Lower lobe of right lung (tissue), 2 donors: ENCODE results near the gene OTUB1. TPM values are rescaled to one million over a fixed set of nuclear protein-coding genes. Genes with fewer than 3 reads are reported as not detected.

Experiments used
- ATAC-seq, 2 donors: fragments of 200-7000 bp; cut with Tn5 transposase; one replicate each; pipeline ENCODE4 v1.9.1; 2020 to 2022; ENCODE audit warnings: mild to moderate bottlenecking in 2 of 2, moderate library complexity in 2 of 2
- DNase-seq: peaks from one replicate; pipeline ENCODE4 v3.0.0-alpha.2; 2020
- H3K27ac ChIP-seq: fragments of 200-600 bp; one replicate; pipeline ENCODE4 v1.8.0; 2022
- H3K27me3 ChIP-seq: fragments of 200-600 bp; one replicate; pipeline ENCODE4 v1.8.0; 2022; ENCODE audit warnings: low read depth
- H3K36me3 ChIP-seq: fragments of 200-600 bp; one replicate; pipeline ENCODE4 v1.8.0; 2022; ENCODE audit warnings: mild to moderate bottlenecking
- H3K4me1 ChIP-seq: fragments of 200-600 bp; one replicate; pipeline ENCODE4 v1.8.0; 2022
- H3K4me3 ChIP-seq: fragments of 200-600 bp; one replicate; pipeline ENCODE4 v1.8.0; 2022; ENCODE audit warnings: mild to moderate bottlenecking
- H3K9me3 ChIP-seq: fragments of 200-600 bp; one replicate; pipeline ENCODE4 v1.8.0; 2022
- CTCF ChIP-seq: fragments of 200-600 bp; IDR thresholded peaks from one replicate; pipeline ENCODE4 v1.8.0; 2022; ENCODE audit warnings: antibody characterized with exemption, mild to moderate bottlenecking
- intact Hi-C: fragments of 100-400 bp; cut with DNase I; formaldehyde crosslinking; loops from one replicate; pipeline ENCODE4 v1.11.0; 2022
- total RNA-seq: library from RNA; stranded (reverse); fragmentation: NEBNext Ultra II Directional; extraction: Animal tissue kit (Norgen Biotek cat#: 25700); gene quantifications from one replicate; pipeline ENCODE4 v1.2.1, GENCODE V29; 2021
- donor health status: DM: no; HTN: yes; CAD: no; lungs with severe emphysema.

The OTUB1 gene
- total RNA-seq, 1 donor from 2014 or later: 61.9 TPM

- Histone ChIP-seq H3K9me3 (no peaks in the 10 kb centered on the region), H3K27ac (no peak overlapping the region), H3K36me3 (no peaks in the 10 kb centered on the region), H3K4me3 (no peak overlapping the region), H3K27me3 (no peaks in the 10 kb centered on the region), H3K4me1 (no peaks in the 10 kb centered on the region)
- ATAC-seq (peak in 1 of 2 donors; percentile 5), DNase-seq (no peak)
- intact Hi-C loops: no loop called here
- TF ChIP-seq CTCF: no peak
Measured at GRCh38 chr11:64017945-64018224, 31.6 kb downstream of the OTUB1 start.

- ATAC-seq: no peak
Measured at GRCh38 chr11:64018310-64018709, 32.1 kb downstream of the OTUB1 start.

GRCh38 chr11:64019106-64020037 lies 33.1 kb downstream of the OTUB1 start:
- DNase-seq (no peak), ATAC-seq (peak in 1 of 2 donors; percentile 6)

More at GRCh38 chr11:64018310-64018709, 32.1 kb downstream of the OTUB1 start:
- Histone ChIP-seq H3K27me3 (no peaks in the 10 kb centered on the region), H3K9me3 (no peaks in the 10 kb centered on the region), H3K4me1 (no peaks in the 10 kb centered on the region), H3K36me3 (no peaks in the 10 kb centered on the region), H3K27ac (no peak overlapping the region), H3K4me3 (no peak overlapping the region)
- DNase-seq: no peak
- TF ChIP-seq CTCF: no peak
- intact Hi-C loops: no loop called here

GRCh38 chr11:64020976-64021756 lies 34.9 kb downstream of the OTUB1 start:
- no peak for TF ChIP-seq CTCF
- H3K4me1 ChIP-seq: no peaks in the 10 kb centered on the region
- H3K27ac ChIP-seq: no peak overlapping the region
- DNase-seq (no peak), ATAC-seq (no peak)
- H3K27me3 ChIP-seq: no peaks in the 10 kb centered on the region
- intact Hi-C loops: no loop called here
- no peak overlapping the region for H3K4me3 ChIP-seq
- no peaks in the 10 kb centered on the region for H3K9me3 ChIP-seq
- H3K36me3 ChIP-seq: no peaks in the 10 kb centered on the region

More at GRCh38 chr11:64019106-64020037, 33.1 kb downstream of the OTUB1 start:
- Histone ChIP-seq H3K27ac (no peak overlapping the region), H3K4me1 (no peaks in the 10 kb centered on the region), H3K4me3 (no peak overlapping the region), H3K36me3 (no peaks in the 10 kb centered on the region), H3K27me3 (no peaks in the 10 kb centered on the region), H3K9me3 (no peaks in the 10 kb centered on the region)
- TF ChIP-seq CTCF: no peak
- intact Hi-C loops: no loop called here

GRCh38 chr11:64021757-64022093 lies 35.5 kb downstream of the OTUB1 start:
- no peaks in the 10 kb centered on the region for H3K9me3 ChIP-seq
- no peaks in the 10 kb centered on the region for H3K27me3 ChIP-seq
- H3K36me3 ChIP-seq: no peaks in the 10 kb centered on the region
- ATAC-seq: no peak
- H3K4me3 ChIP-seq: no peak overlapping the region
- intact Hi-C loops: no loop called here
- H3K27ac ChIP-seq: no peak overlapping the region
- no peak for TF ChIP-seq CTCF
- H3K4me1 ChIP-seq: no peaks in the 10 kb centered on the region
- no peak for DNase-seq
